OCI-LY1 (cell line): Measurements from ENCODE around the gene INKA2.

Experiments
- H2AFZ ChIP-seq: fragments of 200-600 bp; sonication (generic), shearing (Covaris generic); 2 replicates; pipeline ENCODE4 v1.6.0; 2014; ENCODE audit warnings: antibody characterized with exemption, mild to moderate bottlenecking, low read length
- H3F3A ChIP-seq: fragments of 200-600 bp; sonication (generic), shearing (Covaris generic); 2 replicates; pipeline ENCODE4 v1.6.0; 2014; ENCODE audit warnings: mild to moderate bottlenecking, antibody characterized with exemption, low read length, moderate library complexity; ENCODE audit not compliant: insufficient read depth
- H3K27ac ChIP-seq: fragments of 200-600 bp; sonication (generic); 2 replicates; pipeline ENCODE4 v1.5.1; 2014; ENCODE audit warnings: low read length, mixed run types, mild to moderate bottlenecking, low read depth; ENCODE audit not compliant: poor library complexity, severe bottlenecking
- H3K27me3 ChIP-seq: fragments of 200-600 bp; sonication (generic); 2 replicates; pipeline ENCODE4 v1.6.0; 2014; ENCODE audit warnings: antibody characterized with exemption, mild to moderate bottlenecking, low read length, moderate library complexity; ENCODE audit not compliant: insufficient read depth
- H3K36me3 ChIP-seq: fragments of 200-600 bp; sonication (generic); 2 replicates; pipeline ENCODE4 v1.6.1; 2014; ENCODE audit warnings: mild to moderate bottlenecking, antibody characterized with exemption, low read length, moderate library complexity, mixed read lengths; ENCODE audit not compliant: insufficient read depth
- H3K4me1 ChIP-seq: fragments of 200-600 bp; sonication (generic); 2 replicates; pipeline ENCODE4 v1.5.1; 2014; ENCODE audit warnings: mild to moderate bottlenecking, low read length, moderate library complexity; ENCODE audit not compliant: insufficient read depth, severe bottlenecking
- H3K4me2 ChIP-seq: fragments of 200-600 bp; sonication (generic), shearing (Covaris generic); 2 replicates; pipeline ENCODE4 v1.6.1; 2014; ENCODE audit warnings: low read length
- H3K4me3 ChIP-seq: fragments of 200-600 bp; sonication (generic); 2 replicates; pipeline ENCODE4 v1.5.1; 2014; ENCODE audit warnings: low read length, low read depth, mild to moderate bottlenecking, mixed read lengths; ENCODE audit not compliant: poor library complexity, severe bottlenecking
- H3K79me2 ChIP-seq: fragments of 200-600 bp; shearing (Covaris generic); 2 replicates; pipeline ENCODE4 v1.6.1; 2016; ENCODE audit warnings: mixed run types, low read length, mixed read lengths; ENCODE audit not compliant: insufficient read depth
- H3K9ac ChIP-seq: fragments of 200-600 bp; sonication (generic), shearing (Covaris generic); 2 replicates; pipeline ENCODE4 v1.6.1; 2014; ENCODE audit warnings: mild to moderate bottlenecking, low read length, mixed read lengths
- H3K9me2 ChIP-seq: fragments of 200-600 bp; sonication (generic), shearing (Covaris generic); 2 replicates; pipeline ENCODE4 v1.6.1; 2014; ENCODE audit warnings: low read depth, mild to moderate bottlenecking, low read length, mixed read lengths
- H3K9me3 ChIP-seq: fragments of 200-600 bp; shearing (Covaris generic); 2 replicates; pipeline ENCODE4 v1.6.1; 2014; ENCODE audit warnings: low read length, mixed read lengths
- H4K20me1 ChIP-seq: fragments of 200-600 bp; sonication (generic), shearing (Covaris generic); 2 replicates; pipeline ENCODE4 v1.6.0; 2016; ENCODE audit warnings: mild to moderate bottlenecking, low read length; ENCODE audit not compliant: insufficient read depth
- EZH2 ChIP-seq: fragments of 200-600 bp; sonication (generic), shearing (Covaris generic); IDR thresholded peaks from 2 replicates; pipeline ENCODE4 v1.8.0; 2017; ENCODE audit warnings: borderline replicate concordance, mixed run types, mild to moderate bottlenecking, antibody characterized with exemption, low read length, moderate library complexity, mixed read lengths
- TF ChIP-seq, protein P1 (sequence below): fragments of 200-600 bp; sonication (generic), shearing (Covaris generic); IDR thresholded peaks from 2 replicates; pipeline ENCODE4 v1.5.1; 2017; ENCODE audit warnings: mild to moderate bottlenecking, antibody characterized with exemption, low read length, moderate library complexity, mixed read lengths

INKA2 gene

GRCh38 chr1:111727056-111727455, 12.1 kb downstream of the INKA2 start:
- no peak overlapping the region for H3K4me2 ChIP-seq
- TF ChIP-seq, protein P1, sequence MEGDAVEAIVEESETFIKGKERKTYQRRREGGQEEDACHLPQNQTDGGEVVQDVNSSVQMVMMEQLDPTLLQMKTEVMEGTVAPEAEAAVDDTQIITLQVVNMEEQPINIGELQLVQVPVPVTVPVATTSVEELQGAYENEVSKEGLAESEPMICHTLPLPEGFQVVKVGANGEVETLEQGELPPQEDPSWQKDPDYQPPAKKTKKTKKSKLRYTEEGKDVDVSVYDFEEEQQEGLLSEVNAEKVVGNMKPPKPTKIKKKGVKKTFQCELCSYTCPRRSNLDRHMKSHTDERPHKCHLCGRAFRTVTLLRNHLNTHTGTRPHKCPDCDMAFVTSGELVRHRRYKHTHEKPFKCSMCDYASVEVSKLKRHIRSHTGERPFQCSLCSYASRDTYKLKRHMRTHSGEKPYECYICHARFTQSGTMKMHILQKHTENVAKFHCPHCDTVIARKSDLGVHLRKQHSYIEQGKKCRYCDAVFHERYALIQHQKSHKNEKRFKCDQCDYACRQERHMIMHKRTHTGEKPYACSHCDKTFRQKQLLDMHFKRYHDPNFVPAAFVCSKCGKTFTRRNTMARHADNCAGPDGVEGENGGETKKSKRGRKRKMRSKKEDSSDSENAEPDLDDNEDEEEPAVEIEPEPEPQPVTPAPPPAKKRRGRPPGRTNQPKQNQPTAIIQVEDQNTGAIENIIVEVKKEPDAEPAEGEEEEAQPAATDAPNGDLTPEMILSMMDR = no peak
- no peak for TF ChIP-seq EZH2
- no peaks in the 10 kb centered on the region for H3K9me2 ChIP-seq
- no peak overlapping the region for H3K27ac ChIP-seq
- no peaks in the 10 kb centered on the region for H3K4me1 ChIP-seq
- no peaks in the 10 kb centered on the region for H3K9me3 ChIP-seq
- no peaks in the 10 kb centered on the region; the same call in 1 of the 2 replicates for H3K27me3 ChIP-seq
- H3F3A ChIP-seq = no peaks in the 10 kb centered on the region
- H3K36me3 ChIP-seq = no peaks in the 10 kb centered on the region
- no peak overlapping the region for H3K4me3 ChIP-seq
- no peak overlapping the region for H2AFZ ChIP-seq
- H4K20me1 ChIP-seq = no peaks in the 10 kb centered on the region
- H3K79me2 ChIP-seq = no peaks in the 10 kb centered on the region
- H3K9ac ChIP-seq = no peak overlapping the region

- Histone ChIP-seq H3K9me2 (no peaks in the 10 kb centered on the region), H3K9ac (no peak overlapping the region), H2AFZ (no peak overlapping the region), H3K79me2 (no peaks in the 10 kb centered on the region), H3K4me1 (no peaks in the 10 kb centered on the region), H3F3A (no peaks in the 10 kb centered on the region), H3K9me3 (no peaks in the 10 kb centered on the region), H3K36me3 (no peaks in the 10 kb centered on the region), H3K4me2 (no peak overlapping the region), H4K20me1 (no peaks in the 10 kb centered on the region), H3K4me3 (no peak overlapping the region), H3K27ac (no peak overlapping the region), H3K27me3 (no peaks in the 10 kb centered on the region; the same call in 1 of the 2 replicates)
- TF ChIP-seq, protein P1 = no peak
- TF ChIP-seq EZH2 = no peak
Measured at GRCh38 chr1:111725192-111725591, 14.0 kb downstream of the INKA2 start.

DNA sequence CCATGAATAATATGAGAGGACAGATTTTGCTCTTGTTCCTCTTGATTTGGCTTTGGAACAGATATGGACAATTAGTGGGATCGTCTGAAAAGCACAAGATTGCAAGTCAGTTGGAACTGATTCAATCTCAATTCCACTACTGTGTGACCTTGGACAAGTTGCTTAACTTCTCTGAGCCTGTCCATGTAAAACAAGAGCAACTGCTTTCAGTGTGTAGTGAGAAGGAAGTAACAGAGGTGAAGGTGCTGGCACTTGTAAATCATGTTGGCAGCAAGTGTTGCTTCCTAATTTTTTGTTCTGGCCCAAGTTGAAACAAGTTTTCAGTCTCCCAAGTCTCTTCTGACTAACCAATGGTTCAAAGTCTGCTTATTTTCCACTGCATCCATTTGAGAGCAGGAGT, 15.3 kb downstream of the INKA2 start:
- Histone ChIP-seq H3K4me2 (no peak overlapping the region), H3K9ac (no peak overlapping the region), H3K9me2 (no peaks in the 10 kb centered on the region), H3K79me2 (no peaks in the 10 kb centered on the region), H3F3A (no peaks in the 10 kb centered on the region), H3K36me3 (no peaks in the 10 kb centered on the region), H3K27me3 (no peaks in the 10 kb centered on the region; the same call in 1 of the 2 replicates), H3K4me1 (no peaks in the 10 kb centered on the region), H2AFZ (no peak overlapping the region), H3K9me3 (no peaks in the 10 kb centered on the region), H4K20me1 (no peaks in the 10 kb centered on the region), H3K27ac (no peak overlapping the region), H3K4me3 (no peak overlapping the region)
- TF ChIP-seq EZH2 = no peak
- TF ChIP-seq, protein P1 = no peak
